Lung (tissue), 16 donors: Measurements from ENCODE around the gene TUBB. TPM values are rescaled to one million over a fixed set of nuclear protein-coding genes. Genes with fewer than 3 reads are reported as not detected.
A peak's percentile ranks its signal among the peaks of the same experiment; 100 is the strongest.

Experiments
- ATAC-seq: fragments of 200-7000 bp; cut with Tn5 transposase; one replicate; pipeline ENCODE4 v1.9.1; 2020; ENCODE audit warnings: moderate number of reproducible peaks; ENCODE audit not compliant: insufficient read depth, low FRiP score
- DNase-seq, 3 donors: peaks; one replicate each; pipeline ENCODE4 v3.0.0-alpha.2; 2013 to 2017
- H3K27ac ChIP-seq, 2 donors: one replicate each; pipeline ENCODE4 v1.5.1; 2013; ENCODE audit warnings: mild to moderate bottlenecking in 2 of 2, moderate library complexity in 2 of 2, control low read depth in 1 of 2, inconsistent platforms in 1 of 2, low read depth in 1 of 2, low read length in 1 of 2
- H3K27me3 ChIP-seq, 3 donors: one replicate each; pipeline ENCODE4 v1.5.1; 2013; ENCODE audit warnings: low read length in 2 of 3; ENCODE audit not compliant: control insufficient read depth in 3 of 3, insufficient read depth in 3 of 3
- H3K36me3 ChIP-seq, 4 donors: one replicate each; pipeline ENCODE4 v1.5.1; 2013; ENCODE audit warnings: low read length in 4 of 4, mild to moderate bottlenecking in 1 of 4, moderate library complexity in 1 of 4; ENCODE audit not compliant: control insufficient read depth in 4 of 4, insufficient read depth in 4 of 4
- H3K4me1 ChIP-seq, 5 donors: one replicate each; pipeline ENCODE4 v1.5.1; 2013; ENCODE audit warnings: low read length in 5 of 5, mild to moderate bottlenecking in 2 of 5, moderate library complexity in 1 of 5; ENCODE audit not compliant: control insufficient read depth in 5 of 5, insufficient read depth in 5 of 5
- H3K4me3 ChIP-seq: one replicate; pipeline ENCODE4 v1.5.1; 2013; ENCODE audit warnings: mild to moderate bottlenecking, control low read depth, moderate library complexity
- H3K9ac ChIP-seq, 2 donors: one replicate each; pipeline ENCODE4 v1.5.1; 2013; ENCODE audit warnings: low read length in 2 of 2, control low read depth in 1 of 2; ENCODE audit not compliant: insufficient read depth in 1 of 2
- H3K9me3 ChIP-seq, 4 donors: one replicate each; pipeline ENCODE4 v1.5.1; 2013; ENCODE audit warnings: low read length in 3 of 4, mild to moderate bottlenecking in 1 of 4, moderate library complexity in 1 of 4; ENCODE audit not compliant: control insufficient read depth in 4 of 4, insufficient read depth in 3 of 4
- WGBS, 2 donors: extraction: QIAGEN DNeasy Blood & Tissue Kit; methylation state at CpG; one replicate each; pipeline ENCODE4 v1.1.7; 2013; 5-methylcytosine and 5-hydroxymethylcytosine counted together
- long read RNA-seq, 5 donors: transcript quantifications; one replicate each; lab custom pipeline, GENCODE V29; 2026
- polyA plus RNA-seq, 2 donors: library from polyadenylated mRNA; stranded (reverse); fragments of 200-250 nt; gene quantifications; one replicate each; pipeline ENCODE4 v1.2.1, GENCODE V29; 2013
- total RNA-seq, 2 donors: library from RNA; depleted of rRNA in 1 of 2; stranded (reverse); fragments of >200 nt in 1 of 2; gene quantifications; one replicate each; pipeline ENCODE4 v1.2.1, GENCODE V29; 2014 to 2021
- TF ChIP-seq, protein P1 (sequence below): IDR thresholded peaks from 2 replicates; pipeline ENCODE4 v1.5.1; 2012; ENCODE audit warnings: mild to moderate bottlenecking; ENCODE audit errors: control extremely low read depth, extremely low read depth
- donor health status: control.
- donor health status: control.
- donor health status: Bipolar disorder and iron deficiency.
- donor health status: healthy.
- donor health status: DM: yes; HTN: yes; CAD: no.

TUBB gene
- total RNA-seq (100 to 1,000 TPM; 292 to 403 TPM), polyA plus RNA-seq (100 to 1,000 TPM; 171 to 303 TPM)
- long read RNA-seq, donor 1, transcript TUBB-205 (4 exons, 2,670 nt) = major isoform, 749 of 828 reads
- long read RNA-seq, donor 1, partial matches to known transcripts = 72 of 828 reads
- long read RNA-seq, donor 1, other reads (novel, unspliced or antisense) = 6 of 828 reads
- long read RNA-seq, donor 2, transcript TUBB-205 (4 exons, 2,670 nt) = major isoform, 241 of 513 reads
- long read RNA-seq, donor 2, partial matches to known transcripts = 238 of 513 reads
- long read RNA-seq, donor 2, other reads (novel, unspliced or antisense) = 34 of 513 reads
- long read RNA-seq, donor 3, transcript TUBB-205 (4 exons, 2,670 nt) = major isoform, 278 of 314 reads
- long read RNA-seq, donor 3, partial matches to known transcripts = 35 of 314 reads
- long read RNA-seq, donor 3, other reads (novel, unspliced or antisense) = 0 of 314 reads
- long read RNA-seq, donor 4, transcript TUBB-205 (4 exons, 2,670 nt) = major isoform, 338 of 383 reads
- long read RNA-seq, donor 4, partial matches to known transcripts = 43 of 383 reads
- long read RNA-seq, donor 4, other reads (novel, unspliced or antisense) = 0 of 383 reads
- long read RNA-seq, donor 5, transcript TUBB-205 (4 exons, 2,670 nt) = major isoform, 758 of 869 reads
- long read RNA-seq, donor 5, partial matches to known transcripts = 104 of 869 reads
- long read RNA-seq, donor 5, other reads (novel, unspliced or antisense) = 6 of 869 reads

DNA sequence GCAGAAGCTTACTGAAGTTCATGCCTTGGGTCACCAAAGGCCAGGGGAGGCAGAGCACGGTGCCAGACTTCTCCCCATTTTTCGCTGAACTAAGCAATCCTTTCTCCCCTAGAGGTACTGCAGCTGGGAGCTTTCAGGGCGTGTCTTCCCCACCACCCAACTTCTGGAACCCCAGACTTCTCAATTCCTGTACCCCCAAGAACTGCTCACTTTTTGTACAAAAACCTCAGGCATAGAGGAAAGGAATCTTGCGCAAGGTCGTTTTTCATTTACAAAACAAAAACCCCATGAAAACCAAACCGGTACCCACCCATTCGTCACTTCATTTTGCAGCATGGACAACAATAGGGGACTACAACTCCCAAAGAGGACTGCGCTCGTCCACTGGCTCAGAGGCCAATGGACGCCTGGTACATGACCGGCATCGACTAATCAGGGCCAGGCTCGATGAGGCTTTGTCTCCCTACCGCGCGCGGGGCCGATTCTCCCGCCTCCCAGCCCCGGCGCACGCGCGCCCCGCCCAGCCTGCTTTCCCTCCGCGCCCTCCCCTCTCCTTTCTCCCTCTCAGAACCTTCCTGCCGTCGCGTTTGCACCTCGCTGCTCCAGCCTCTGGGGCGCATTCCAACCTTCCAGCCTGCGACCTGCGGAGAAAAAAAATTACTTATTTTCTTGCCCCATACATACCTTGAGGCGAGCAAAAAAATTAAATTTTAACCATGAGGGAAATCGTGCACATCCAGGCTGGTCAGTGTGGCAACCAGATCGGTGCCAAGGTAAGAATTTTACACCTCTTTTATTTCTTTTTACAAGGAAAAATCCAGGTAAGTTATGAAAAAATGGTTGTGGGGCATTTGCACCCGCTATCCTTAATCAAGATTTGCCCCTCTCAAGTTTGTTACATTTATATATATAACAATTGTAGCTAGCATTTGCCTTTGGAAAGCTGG, at the start of gene TUBB:
TUBB (plus strand) TSS at position 562 of the 947 bp plus-strand sequence; CDS start at position 717, 155 bp downstream.
- Histone ChIP-seq H3K27ac (peak within 1 kb of the TSS; percentile 94 to 95), H3K36me3 (peaks cover 6 to 40% (median 19%) of the 10 kb centered on the region in 4 donors), H3K9me3 (no peaks in the 10 kb centered on the region), H3K4me3 (peak within 1 kb of the TSS; percentile 58), H3K27me3 (no peaks in the 10 kb centered on the region), H3K9ac (peak within 1 kb of the TSS; percentile 99), H3K4me1 (peaks cover 4 to 43% (median 9%) of the 10 kb centered on the region in 5 donors)
- 0 to 1% methylated on average over 38 of the region's 38 CpGs for WGBS, 2 donors
- ATAC-seq (peak; percentile 62), DNase-seq (peak; percentile 98 to 99 (median 99))
- TF ChIP-seq, protein P1, sequence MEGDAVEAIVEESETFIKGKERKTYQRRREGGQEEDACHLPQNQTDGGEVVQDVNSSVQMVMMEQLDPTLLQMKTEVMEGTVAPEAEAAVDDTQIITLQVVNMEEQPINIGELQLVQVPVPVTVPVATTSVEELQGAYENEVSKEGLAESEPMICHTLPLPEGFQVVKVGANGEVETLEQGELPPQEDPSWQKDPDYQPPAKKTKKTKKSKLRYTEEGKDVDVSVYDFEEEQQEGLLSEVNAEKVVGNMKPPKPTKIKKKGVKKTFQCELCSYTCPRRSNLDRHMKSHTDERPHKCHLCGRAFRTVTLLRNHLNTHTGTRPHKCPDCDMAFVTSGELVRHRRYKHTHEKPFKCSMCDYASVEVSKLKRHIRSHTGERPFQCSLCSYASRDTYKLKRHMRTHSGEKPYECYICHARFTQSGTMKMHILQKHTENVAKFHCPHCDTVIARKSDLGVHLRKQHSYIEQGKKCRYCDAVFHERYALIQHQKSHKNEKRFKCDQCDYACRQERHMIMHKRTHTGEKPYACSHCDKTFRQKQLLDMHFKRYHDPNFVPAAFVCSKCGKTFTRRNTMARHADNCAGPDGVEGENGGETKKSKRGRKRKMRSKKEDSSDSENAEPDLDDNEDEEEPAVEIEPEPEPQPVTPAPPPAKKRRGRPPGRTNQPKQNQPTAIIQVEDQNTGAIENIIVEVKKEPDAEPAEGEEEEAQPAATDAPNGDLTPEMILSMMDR = no peak

DNA sequence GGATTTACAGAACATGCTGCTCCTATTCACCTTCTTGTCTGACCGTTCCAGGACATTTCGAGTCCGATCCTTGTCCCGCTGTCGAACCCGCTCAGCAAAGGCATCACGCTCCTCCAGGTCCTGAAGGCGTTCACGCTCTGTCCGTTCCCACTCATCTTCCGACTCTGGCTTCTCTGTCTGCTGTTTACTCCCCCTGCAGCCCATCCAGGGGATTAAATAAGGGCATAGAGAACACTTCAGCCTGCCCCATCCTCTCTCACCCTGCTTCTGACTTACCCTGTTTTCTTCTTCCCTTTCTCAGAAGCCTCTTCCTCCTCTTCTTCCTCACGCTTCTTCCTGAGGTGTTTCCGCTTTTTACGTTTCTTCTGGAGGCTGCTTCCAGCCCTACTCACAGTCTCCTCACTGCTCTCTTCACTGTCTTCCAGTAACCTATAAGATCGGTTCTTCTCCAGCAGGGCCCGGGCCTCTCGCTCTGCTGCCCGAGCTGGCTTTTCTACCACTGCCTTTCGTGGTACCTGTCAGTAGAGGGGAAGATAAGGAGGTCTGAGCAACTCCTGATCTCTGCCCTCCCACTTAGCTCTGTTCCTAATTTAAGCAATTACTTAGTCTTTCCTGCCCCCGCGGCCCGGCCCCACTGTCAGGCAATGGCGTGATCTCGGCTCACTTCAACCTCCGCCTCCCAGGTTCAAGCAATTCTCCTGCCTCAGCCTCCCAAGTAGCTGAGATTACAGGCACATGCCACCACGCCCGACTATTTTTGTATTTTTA, 49.2 kb upstream of the TUBB start:
- peaks cover 11 to 18% (median 17%) of the 10 kb centered on the region in 4 donors for H3K36me3 ChIP-seq
- H3K27ac ChIP-seq = no peak overlapping the region
- WGBS, 2 donors = 88 to 91% methylated on average over 27 of the region's 27 CpGs
- ATAC-seq (no peak), DNase-seq (no peak)
- H3K4me3 ChIP-seq = no peak overlapping the region
- H3K4me1 ChIP-seq = peaks cover 0 to 8% (median 3%) of the 10 kb centered on the region in 5 donors
- no peaks in the 10 kb centered on the region for H3K27me3 ChIP-seq
- TF ChIP-seq, protein P1 = no peak
- H3K9ac ChIP-seq = no peak overlapping the region
- no peaks in the 10 kb centered on the region for H3K9me3 ChIP-seq
